ENCODE measurements around the gene BAHCC1.

BAHCC1 gene

DNA sequence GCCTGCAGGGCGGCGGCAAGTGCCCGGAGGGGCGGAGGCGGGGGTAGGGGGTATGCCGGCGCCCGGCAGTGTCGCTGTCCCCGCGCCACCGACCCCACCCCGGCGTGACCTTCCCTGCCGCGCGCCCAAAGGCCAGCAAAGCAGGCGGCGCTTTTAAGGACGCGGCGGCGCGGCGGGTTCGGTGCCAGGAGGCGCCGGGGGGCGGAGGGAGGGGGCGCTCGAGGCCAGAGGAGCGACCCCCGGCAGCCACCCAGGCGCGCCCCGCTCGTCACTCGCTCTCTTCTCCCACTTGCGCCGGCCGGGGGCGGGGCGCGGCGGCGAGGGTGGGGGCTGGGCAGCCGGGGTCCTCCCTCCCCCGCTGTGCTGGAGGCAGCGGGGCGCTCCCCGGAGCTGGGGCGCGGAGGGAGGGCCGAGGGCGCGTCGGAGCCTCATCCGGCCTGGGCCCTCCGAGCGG, 8.6 kb upstream of the BAHCC1 start:
- DNase-seq (ENCODE audit: low spot score) = peak; percentile 83

DNA sequence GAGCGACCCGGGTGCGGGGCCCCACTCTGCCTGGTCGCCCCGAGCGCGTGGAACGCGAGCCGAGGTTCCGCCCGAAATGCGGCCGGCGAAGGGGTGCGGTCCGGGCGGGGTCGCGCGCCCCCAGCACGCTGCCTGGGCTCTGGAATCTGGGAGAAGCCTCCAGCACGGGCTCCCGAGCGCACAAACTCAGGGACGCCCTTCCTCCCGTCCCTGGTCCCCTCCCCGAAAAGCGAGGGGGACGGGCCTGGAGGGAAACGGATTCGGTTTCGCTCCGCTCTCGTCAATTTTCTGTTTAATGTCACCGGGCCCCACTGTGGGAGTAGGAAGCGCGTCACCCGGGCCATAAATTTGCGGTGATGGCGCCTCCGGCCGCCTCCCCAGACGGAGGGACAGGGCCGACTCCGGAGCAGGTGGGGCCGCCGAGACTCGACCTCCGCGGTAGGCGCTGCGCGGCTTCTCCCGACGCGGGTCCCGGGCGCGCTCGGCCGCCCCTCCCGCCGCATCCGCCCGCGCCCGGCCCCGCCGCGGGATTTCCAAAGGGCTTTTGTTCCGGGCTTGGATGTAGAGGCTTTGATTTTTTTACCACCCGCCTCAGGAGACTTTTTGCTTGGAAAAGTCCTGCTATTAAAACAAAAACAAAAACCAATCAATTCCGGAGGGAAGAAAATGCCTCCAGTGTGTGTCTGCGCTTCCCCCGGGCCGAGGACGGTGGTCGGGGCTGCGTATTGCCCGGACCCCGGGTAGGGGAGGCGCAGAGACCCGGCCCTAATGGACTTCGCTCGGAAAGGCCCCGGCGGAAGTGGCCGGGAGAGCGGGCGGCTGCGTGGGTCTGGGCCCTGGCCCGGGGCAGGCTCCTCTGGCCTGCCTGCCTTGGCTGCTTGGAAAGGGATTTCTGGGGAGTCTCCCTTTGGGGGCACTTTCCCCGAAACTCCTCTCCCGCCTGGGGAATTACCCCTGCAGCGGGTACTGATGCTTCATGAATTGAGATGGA, 7.9 kb upstream of the BAHCC1 start:
- DNase-seq (ENCODE audit: low spot score) = peak; percentile 66

DNA sequence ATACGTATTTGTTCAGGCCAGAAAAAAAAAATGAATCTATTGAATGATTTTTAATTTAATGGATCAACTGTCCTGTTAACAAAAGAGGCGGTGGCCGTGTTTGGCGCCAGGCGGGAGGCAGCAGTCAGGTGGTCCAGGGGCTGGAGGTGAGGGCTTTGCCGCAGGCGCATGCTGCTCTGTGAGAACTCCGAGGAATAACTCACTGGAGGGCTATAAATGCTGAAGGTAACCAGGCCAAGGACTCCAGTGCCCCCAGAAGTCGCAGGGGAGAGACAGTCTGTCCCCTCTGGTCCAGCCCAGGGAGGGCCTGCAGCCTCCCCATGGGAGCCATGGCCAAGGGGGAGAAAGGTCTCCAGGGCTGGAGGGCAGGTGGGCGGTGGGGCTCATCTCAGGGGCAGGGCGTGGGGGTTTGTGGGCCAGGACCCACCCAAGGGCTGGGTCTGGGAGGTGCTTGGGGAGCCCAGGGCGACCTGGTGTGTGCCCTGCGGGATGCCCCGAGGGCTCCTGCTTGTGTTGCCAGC, 7.1 kb upstream of the BAHCC1 start:
- DNase-seq (ENCODE audit: low spot score) = no peak

DNA sequence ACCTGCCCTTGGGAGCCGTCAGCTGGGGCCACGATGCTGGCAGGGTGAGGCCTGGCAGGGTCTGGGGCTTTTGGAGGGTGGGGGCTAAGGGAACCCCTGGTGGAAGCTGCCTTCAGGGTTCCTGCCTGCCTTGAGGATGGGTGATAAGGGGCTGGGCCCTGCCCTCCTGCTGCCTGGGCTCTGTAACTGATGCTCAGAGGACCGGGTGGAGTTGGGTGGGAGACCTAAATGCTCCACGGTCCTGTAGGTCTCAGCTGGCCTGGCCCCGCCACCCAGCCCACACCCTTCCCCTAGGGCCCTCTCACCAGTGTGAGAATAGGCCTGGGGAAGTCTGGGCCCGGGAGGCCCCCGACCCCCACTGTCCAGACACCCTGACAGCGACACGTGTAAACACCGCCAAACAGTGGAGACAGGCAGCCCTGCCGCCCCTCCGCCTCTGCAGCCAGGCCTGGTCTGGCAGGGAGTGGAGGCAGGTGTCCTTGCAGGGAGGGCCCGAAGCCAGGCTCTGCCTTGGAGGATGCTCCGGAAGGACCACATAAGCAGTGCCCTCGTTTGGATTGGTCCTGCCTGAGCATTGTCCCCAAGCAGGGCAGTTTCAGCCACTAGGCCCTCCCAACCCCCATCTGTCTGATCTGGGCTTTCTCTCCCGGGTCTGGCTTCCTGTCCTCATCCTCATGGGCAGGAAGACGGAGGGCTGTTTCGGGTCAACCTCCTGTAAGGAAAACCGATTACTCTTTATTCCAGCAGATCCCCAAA, 6.5 kb upstream of the BAHCC1 start:
- DNase-seq (ENCODE audit: low spot score) = peak; percentile 85

DNA sequence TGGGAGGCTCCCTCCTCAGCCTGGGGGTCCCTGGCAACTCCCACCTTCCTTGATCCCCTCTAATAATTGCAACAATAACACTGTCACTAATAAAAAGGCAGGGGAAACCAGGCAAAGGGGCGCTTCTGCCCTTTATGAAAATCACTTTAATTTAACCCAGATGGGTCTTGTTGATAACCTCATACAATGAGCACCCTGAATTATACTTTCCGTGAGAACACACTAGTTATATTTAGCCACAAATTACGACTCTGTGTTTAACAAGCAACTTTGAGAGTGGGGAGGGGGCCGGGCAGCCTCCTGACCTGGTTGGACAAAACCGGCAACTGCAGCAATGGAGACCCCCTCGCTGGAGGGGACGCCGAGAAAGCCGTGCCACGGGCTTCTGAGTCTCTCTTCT, 5.7 kb upstream of the BAHCC1 start:
- DNase-seq (ENCODE audit: low spot score) = no peak

DNA sequence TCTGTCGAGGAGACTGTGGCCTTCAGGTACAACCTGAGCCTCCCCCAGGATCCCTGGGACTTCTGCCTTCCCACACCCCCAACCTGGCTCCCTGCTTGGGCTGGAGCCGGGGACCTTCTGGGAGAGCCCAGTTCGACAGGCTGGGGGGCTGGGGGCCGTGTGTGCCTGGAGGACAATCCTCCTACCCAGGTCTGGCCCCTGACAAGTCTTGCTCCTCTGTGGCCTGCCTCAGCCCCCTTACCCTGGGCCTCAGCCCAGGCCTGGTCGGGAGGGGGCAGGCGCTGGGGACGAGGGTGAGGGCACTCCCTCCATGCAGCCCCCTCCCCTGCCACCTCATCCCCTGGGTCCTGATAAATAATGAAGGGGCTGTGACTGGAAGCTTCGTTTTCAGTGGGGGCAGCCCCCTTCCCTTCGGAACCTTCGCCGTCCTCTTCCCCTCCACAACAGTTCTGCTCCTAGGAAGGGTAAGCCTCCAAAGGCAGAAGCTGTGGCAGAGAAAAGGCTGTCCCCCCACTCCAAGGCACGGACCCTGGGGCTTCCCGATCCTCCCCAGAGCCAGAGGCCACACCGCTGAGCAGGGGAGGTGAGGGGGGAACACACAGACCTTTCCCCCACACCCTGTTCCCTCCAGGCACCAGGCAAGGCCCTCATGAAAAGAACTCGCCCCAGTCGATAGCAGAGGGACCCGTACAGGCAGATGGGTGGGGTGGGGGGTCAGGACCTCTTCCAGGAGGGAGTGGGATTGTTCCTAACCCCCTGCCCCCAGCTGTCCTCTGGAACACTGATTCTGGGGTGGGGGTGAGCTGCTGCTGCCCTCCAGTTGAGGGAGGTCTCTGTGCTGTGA, 5.0 kb upstream of the BAHCC1 start:
- no peak for DNase-seq (ENCODE audit: low spot score)

DNA sequence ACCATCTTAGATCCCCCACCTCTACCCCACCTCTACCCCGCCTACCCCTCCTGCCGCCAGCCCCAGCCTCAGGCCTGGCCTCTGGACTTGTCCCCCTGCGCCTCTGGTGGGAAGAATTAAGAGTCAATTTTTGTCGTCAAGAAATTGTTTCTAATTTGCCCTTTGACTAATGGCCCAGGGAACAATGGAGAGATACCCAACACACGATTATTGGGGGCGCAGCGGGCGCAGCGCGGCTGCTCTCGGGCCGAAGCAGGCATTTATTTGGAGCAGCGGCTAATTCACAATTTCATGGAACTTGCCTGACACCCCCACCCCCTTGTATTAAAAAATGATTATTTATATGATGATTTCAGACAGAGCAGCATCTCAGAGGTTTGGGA, 4.4 kb upstream of the BAHCC1 start:
- DNase-seq (ENCODE audit: low spot score) = no peak

DNA sequence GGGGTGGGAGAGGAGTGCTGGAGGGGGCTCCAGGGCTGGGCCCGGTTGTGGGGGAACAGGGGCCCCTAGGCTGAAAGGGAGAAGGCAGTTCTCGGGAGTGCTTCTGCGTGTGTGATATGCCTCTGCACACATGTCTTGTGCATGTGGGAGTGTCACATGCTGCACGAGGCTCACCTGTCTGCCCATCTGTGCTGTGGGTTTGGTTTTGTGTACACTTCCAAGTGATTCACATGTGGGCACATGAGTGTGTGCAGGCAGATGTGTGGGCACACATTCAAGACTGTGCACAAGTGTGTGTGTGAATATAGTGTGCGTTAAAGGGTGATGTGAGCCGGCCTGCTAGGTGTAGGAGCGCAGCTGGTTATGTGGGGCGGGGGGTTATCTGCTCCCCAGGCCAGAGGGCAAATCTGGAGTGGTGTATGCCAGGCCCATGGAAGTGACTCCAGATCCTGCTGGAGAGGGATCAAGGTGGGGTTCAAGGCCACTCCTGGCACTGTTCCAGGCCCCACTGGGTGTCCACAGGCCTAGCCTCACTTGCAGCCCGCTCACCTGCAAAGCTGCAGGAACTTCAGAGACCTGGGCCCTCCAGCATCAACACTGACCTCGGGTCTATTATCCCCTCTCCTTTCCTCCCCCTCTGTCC, 3.8 kb upstream of the BAHCC1 start:
- DNase-seq (ENCODE audit: low spot score) = no peak

DNA sequence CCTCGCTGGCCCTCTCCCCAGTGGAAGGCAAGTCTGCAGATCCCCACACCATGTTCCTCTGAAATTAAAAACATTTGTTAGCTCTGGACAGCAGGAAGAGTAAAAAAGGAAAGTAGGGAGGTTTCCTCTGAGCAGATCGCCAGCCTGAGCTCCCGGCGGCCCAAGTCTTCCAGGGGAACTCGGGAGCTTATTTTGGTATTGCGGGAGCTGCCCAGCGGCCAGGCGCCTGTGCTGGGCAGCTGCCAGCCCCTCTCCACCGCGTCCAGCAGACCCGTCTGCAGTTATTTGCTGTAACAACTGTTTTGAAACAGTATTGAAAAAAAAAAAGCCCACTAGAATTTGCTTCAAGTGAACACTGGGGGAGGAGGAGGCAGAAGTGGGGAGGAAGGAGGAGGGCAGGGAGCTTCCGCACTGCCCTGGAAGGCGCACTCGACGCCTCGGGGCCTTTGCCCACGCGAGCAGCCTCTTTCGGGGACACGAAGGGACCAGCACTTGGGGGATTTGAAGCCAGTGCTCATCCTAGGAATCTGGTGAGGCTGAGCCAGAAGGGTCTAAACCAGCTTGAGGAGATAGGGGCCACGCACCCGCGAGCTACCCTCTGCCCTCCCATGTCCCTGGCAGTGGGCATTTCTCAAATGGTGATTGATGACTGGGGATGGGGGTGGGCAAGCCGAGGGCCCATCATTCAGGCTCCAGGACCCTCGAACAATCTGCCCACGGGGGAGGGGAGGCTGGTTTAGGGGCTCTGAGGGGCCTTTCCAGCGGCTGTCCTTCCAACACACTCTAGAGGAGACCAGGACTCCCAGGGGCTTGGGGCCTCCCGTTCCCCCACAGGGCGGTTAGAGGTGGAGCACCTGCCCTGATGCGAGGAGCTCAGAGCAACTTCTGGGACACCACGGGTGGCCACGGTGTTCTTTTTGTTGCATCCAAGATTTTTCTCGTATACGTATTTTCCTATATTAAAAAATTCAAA, 3.0 kb upstream of the BAHCC1 start:
- no peak for DNase-seq (ENCODE audit: low spot score)

DNA sequence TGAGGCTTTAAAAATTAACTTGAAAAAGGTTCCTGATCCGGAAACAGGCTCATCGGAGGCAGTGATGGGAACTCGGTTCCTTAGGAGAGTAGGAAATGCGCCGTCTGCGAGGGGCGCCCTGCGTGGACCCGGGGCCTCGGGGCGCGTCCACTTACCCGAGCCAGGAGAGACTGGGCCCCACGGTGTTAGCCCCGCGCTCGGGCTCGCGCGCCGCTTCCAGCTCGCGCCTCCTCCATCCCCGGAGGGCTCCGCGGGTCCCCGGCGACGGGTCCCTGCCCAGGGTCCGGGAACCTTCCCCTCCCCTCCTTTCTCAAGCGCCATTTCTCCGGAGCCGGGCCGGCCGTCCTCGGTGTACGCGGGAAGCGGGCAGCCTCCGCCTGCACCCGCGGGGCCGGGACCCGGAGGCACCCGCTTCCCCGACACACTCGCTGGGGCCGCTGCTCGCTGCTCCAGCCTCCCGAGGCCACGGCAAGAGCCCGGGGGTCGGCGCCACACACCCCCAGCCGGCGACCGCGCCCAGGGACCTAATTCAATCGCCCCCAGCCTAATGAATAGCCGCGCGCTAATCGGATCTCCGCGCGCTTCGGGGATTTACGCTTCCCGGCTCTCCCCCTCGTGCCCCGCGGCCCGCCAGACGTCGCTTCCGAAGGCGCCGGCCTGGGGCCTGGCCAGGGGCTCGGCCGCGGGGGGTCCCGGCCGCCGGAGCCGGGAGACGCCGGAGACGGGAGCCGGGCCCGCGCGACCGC, 2.2 kb upstream of the BAHCC1 start:
- DNase-seq (ENCODE audit: low spot score) = no peak

DNA sequence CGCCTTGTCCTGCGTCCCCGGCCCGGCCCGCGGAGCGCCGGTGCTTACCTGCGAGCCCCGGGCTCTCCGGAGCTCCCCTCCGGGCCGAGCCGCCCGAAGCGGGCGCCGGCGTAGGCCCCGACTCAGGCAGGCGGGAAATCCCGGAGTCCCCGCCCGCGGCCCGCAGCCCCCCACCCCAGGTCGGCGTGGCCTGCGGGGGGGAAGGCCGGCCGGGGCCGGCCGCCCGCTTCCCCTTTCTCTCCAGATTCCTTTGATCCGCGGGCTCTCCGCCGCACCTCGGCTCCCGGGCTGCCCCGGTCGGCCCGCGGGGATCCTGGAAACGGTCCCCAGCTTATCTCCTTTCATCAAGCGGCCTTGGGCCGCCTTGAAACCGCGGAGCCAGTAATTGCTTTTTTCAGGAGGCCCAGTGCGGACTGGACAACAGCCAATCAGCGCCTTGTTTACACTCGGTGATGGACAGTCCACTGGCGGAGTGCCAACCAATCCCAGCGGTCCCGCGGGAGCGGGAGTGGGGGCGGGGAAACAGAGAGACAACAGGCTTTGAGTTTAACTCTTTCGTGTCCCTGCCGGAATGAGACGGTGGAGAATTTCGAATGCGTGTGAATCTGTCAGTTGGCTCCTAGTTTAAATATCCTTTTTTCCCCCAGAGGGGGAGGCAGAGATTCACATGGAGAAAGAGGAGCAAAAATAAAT, 1.4 kb upstream of the BAHCC1 start:
- peak; percentile 99 for DNase-seq (ENCODE audit: low spot score)

DNA sequence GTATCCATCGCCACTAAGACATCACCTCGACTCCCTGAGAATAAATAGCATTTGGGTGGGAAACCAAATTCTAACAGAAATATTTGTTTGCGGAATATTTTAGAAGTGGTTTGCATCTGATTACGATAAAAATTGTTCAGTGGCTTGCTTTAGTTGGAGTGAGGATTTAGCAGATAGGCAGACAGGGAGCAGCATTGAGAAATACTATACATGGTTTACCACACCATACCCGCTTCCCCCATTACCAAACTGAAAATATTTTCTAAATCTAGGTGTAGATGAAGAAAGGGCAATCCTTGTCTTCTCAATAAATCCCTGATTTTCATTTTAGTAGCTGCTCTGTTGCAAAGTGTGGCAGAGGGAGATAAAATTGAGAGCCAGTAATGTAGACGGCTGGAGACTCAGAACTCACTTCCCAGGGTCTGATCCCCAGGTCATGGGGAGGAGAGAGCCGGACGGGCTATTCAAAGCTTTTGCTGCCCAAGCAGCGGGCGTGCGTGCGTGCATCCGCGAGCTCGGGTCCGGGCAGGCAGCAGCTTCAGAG, 808 bp upstream of the BAHCC1 start:
- DNase-seq (ENCODE audit: low spot score) = no peak

DNA sequence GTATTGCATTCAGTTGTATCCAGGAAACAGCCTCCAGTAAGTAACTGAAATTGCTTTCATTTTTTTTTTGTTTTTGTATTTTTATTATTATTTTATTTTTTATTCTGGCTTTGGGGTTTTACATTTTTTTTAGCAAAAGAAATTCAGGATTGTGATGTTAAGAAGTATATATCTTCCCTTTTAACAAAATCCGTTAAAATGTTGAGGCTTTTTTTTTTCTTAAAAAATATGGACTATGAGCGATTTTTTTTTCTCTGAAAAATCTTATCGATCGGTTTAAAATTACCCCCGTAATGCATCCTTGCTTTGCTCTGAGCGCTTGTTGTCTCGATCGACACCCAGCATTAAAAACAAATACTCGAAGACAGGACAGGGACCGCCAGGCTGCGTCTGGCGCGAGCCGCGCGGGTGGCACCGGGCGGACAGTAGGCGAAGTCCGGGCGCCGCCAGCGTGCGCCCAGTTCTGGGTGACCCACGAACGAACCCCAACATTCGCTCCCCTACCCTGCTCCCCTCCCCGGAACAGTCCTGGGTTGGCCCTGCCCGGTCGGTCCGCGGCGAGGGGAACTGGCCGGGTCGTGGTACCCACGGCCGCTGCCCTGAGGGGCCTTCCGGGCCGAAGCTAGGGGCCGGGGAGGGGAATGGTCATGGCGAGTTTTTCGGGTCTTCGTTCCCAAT, 482 bp downstream of the BAHCC1 start:
- no peak for DNase-seq (ENCODE audit: low spot score)

DNA sequence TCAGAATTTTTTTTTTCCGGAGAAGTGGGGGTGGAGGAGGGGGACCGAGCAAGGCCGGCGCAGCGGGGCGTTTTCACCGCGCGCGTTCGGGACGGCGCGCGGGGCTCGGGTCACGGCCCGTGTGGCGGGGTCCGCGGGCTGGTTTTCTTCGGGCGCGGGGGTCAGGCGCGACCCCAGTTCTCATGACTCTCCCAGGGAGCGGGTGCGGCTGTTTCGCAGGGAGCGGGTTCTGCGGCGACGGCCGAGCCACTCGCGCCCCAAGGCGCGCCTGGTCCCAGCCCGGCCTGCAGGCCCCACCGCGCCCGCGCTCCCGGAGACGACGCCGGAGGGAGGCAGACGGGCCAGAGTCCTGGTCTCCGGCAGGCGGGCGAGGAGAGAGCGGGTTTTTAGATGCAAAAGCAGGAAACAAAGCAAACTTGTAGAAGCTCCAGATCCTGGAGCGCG, 1.0 kb downstream of the BAHCC1 start:
- DNase-seq (ENCODE audit: low spot score) = no peak

DNA sequence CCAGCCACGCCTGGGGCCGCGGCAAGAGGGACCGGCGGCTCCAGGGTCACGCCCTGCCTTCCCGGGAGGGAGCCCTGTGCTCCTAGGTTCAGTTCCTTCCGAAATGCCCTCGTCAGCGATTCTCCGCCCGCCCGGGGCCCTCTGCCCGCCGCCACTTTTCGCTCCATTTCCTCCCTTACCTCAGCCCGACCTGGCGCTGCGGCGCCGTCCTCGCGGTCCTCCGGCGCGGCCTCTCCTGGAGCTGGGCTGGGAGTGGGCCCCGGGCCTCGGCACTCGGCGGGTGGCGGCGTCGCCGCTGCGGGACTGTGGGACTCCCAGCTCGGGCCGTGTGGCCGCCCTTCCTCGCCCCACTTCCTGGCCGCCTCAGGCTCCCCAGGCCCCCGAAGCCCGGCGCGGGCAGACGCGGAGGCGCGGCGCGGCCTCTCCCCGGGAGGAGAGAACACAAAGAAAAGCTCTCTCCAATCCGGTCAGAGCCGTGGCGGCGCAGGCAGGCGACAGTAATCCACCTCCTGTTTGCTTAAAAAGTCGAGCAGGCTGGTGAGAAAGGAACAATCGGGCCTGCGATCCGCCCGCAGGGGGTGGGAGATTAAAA, 1.6 kb downstream of the BAHCC1 start:
- DNase-seq (ENCODE audit: low spot score) = no peak

DNA sequence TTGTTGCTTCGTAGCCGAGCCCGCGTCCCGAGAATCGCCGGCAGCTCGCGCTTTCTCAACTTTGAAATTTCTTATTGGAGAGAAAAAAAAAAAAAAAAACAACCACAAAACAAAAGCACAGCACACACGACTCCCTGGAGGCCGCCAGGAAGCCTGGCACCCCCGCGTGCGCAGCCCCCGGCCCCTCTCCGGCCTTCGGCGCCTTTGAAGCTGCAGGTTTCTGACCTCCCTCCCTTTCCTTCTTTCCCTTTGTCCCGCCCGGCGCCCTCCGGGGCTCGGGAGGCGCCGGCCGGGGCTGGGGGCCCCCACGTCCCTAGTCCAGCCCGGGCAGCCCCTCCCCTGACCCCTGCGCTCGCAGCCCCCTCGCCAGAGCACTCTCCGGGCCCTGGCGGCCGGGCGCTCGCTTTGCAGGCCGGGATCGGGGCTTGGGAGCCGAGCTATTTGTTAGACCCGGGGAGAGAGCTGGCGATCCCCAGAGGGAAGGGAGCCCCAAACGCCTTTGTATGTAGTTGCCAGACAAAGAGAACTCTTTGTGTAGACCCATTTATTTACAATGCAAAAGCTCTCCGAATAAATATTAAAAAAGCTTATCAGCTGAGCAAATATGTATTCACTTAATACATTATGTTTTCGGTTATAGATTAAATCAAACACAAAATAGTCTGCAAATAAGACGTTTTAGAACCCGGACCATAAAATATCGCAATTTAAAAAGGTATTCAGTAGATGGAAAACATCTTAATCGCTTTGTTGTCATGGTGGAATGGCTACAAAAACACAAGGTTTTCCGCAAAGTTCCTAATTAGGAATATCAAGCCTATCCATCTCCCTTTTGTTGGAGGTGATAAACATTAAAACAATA, 2.3 kb downstream of the BAHCC1 start:
- peak; percentile 65 for DNase-seq (ENCODE audit: low spot score)

All from globus pallidus (tissue), 1 donor.